Smooth muscle cell (in vitro differentiated cells): ENCODE results near the gene RFESD. TPM values are rescaled to one million over a fixed set of nuclear protein-coding genes. Genes with fewer than 3 reads are reported as not detected.

ENCODE experiments used
- DNase-seq: peaks from one replicate; lab custom pipeline; 2025; ENCODE audit not compliant: unreplicated experiment; lab: John Stamatoyannopoulos, UW
- H2AFZ ChIP-seq: fragments of 200-600 bp; sonication (generic); 2 replicates; pipeline ENCODE4 v1.6.0; 2016; ENCODE audit warnings: antibody characterized with exemption, low read depth, mild to moderate bottlenecking
- H3F3A ChIP-seq: fragments of 200-600 bp; sonication (generic); 2 replicates; pipeline ENCODE4 v1.6.0; 2017; ENCODE audit warnings: antibody characterized with exemption, low read depth
- H3K27ac ChIP-seq: fragments of 200-600 bp; sonication (generic); 2 replicates; pipeline ENCODE4 v1.5.1; 2016; ENCODE audit warnings: low read depth, mild to moderate bottlenecking
- H3K27me3 ChIP-seq: fragments of 200-600 bp; sonication (generic); 2 replicates; pipeline ENCODE4 v1.6.1; 2016; ENCODE audit warnings: low read depth, mild to moderate bottlenecking
- H3K36me3 ChIP-seq: fragments of 200-600 bp; sonication (generic); 2 replicates; pipeline ENCODE4 v1.5.1; 2016; ENCODE audit warnings: low read depth
- H3K4me1 ChIP-seq: fragments of 200-600 bp; sonication (generic); 2 replicates; pipeline ENCODE4 v1.5.1; 2016; ENCODE audit warnings: low read depth
- H3K4me2 ChIP-seq: fragments of 200-600 bp; sonication (generic); 2 replicates; pipeline ENCODE4 v1.6.0; 2016; ENCODE audit warnings: mild to moderate bottlenecking
- H3K4me3 ChIP-seq: fragments of 200-600 bp; sonication (generic); 2 replicates; pipeline ENCODE4 v1.5.1; 2016; ENCODE audit warnings: mild to moderate bottlenecking
- H3K79me2 ChIP-seq: fragments of 200-600 bp; sonication (generic); 2 replicates; pipeline ENCODE4 v1.6.0; 2016; ENCODE audit warnings: low read depth, mild to moderate bottlenecking
- H3K9ac ChIP-seq: fragments of 200-600 bp; sonication (generic); 2 replicates; pipeline ENCODE4 v1.6.0; 2016; ENCODE audit warnings: low read depth
- H3K9me3 ChIP-seq: fragments of 200-600 bp; sonication (generic); replicated peaks from 2 replicates; pipeline ENCODE4 v1.5.1; 2016; ENCODE audit warnings: low read depth
- H4K20me1 ChIP-seq: fragments of 200-600 bp; sonication (generic); 2 replicates; pipeline ENCODE4 v1.6.0; 2016; ENCODE audit warnings: low read depth
- WGBS: methylation state at CpG from one replicate; pipeline ENCODE4 v1.1.7; 2016; ENCODE audit warnings: low lambda C conversion rate; 5-methylcytosine and 5-hydroxymethylcytosine counted together
- polyA plus RNA-seq: library from polyadenylated mRNA; unstranded; fragments of >200 nt; fragmentation: Nextera tagmentation; extraction: Ambion mirVana; gene quantifications from 2 replicates; pipeline ENCODE4 v1.2.1, GENCODE V29; 2016
- total RNA-seq: library from RNA; depleted of rRNA; stranded (reverse); fragments of >200 nt; gene quantifications from 2 replicates; pipeline ENCODE4 v1.2.3, GENCODE V29; 2014
- TF ChIP-seq, protein P1 (sequence below): fragments of 200-600 bp; sonication (generic); IDR thresholded peaks from 2 replicates; pipeline ENCODE4 v1.5.1; 2017; ENCODE audit warnings: borderline replicate concordance, mild to moderate bottlenecking, antibody characterized with exemption; ENCODE audit not compliant: insufficient read depth, poor library complexity, severe bottlenecking

The RFESD gene
- total and polyA plus RNA-seq, 2 experiments from 2014 or later, result 3.6 to 6.8 TPM

DNA sequence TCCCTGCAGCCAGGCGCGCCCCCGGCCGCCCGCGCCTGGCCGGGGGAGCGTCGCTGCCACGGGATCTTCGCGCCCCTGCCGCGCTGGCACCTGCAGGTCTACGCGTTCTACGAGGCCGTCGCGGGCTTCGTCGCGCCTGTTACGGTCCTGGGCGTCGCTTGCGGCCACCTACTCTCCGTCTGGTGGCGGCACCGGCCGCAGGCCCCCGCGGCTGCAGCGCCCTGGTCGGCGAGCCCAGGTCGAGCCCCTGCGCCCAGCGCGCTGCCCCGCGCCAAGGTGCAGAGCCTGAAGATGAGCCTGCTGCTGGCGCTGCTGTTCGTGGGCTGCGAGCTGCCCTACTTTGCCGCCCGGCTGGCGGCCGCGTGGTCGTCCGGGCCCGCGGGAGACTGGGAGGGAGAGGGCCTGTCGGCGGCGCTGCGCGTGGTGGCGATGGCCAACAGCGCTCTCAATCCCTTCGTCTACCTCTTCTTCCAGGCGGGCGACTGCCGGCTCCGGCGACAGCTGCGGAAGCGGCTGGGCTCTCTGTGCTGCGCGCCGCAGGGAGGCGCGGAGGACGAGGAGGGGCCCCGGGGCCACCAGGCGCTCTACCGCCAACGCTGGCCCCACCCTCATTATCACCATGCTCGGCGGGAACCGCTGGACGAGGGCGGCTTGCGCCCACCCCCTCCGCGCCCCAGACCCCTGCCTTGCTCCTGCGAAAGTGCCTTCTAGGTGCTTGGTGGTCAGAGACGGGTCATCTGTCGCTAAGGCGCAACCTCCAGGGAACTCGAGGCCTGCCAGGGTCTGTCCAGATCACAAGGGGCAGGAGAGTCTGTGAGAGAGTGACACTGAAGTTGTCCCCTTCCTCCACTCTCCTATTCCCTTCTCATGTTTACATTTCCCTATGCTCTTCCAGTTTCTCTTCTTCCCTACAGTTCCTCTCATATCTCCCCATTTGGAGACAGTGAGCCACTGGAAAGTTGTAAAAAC, 25.4 kb upstream of the RFESD start:
- Histone ChIP-seq H4K20me1 (no peaks in the 10 kb centered on the region), H2AFZ (peak overlapping the region; percentile 96), H3F3A (no peaks in the 10 kb centered on the region), H3K9ac (no peak overlapping the region), H3K79me2 (no peaks in the 10 kb centered on the region), H3K27me3 (peaks cover 36% of the 10 kb centered on the region), H3K4me2 (peak overlapping the region; percentile 96), H3K27ac (no peak overlapping the region), H3K36me3 (no peaks in the 10 kb centered on the region), H3K9me3 (no peaks in the 10 kb centered on the region), H3K4me1 (peaks cover 22% of the 10 kb centered on the region), H3K4me3 (peak overlapping the region; percentile 59)
- DNase-seq, result no peak
- WGBS, result 2% methylated on average over 87 of the region's 92 CpGs
- TF ChIP-seq, protein P1, sequence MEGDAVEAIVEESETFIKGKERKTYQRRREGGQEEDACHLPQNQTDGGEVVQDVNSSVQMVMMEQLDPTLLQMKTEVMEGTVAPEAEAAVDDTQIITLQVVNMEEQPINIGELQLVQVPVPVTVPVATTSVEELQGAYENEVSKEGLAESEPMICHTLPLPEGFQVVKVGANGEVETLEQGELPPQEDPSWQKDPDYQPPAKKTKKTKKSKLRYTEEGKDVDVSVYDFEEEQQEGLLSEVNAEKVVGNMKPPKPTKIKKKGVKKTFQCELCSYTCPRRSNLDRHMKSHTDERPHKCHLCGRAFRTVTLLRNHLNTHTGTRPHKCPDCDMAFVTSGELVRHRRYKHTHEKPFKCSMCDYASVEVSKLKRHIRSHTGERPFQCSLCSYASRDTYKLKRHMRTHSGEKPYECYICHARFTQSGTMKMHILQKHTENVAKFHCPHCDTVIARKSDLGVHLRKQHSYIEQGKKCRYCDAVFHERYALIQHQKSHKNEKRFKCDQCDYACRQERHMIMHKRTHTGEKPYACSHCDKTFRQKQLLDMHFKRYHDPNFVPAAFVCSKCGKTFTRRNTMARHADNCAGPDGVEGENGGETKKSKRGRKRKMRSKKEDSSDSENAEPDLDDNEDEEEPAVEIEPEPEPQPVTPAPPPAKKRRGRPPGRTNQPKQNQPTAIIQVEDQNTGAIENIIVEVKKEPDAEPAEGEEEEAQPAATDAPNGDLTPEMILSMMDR, result no peak

DNA sequence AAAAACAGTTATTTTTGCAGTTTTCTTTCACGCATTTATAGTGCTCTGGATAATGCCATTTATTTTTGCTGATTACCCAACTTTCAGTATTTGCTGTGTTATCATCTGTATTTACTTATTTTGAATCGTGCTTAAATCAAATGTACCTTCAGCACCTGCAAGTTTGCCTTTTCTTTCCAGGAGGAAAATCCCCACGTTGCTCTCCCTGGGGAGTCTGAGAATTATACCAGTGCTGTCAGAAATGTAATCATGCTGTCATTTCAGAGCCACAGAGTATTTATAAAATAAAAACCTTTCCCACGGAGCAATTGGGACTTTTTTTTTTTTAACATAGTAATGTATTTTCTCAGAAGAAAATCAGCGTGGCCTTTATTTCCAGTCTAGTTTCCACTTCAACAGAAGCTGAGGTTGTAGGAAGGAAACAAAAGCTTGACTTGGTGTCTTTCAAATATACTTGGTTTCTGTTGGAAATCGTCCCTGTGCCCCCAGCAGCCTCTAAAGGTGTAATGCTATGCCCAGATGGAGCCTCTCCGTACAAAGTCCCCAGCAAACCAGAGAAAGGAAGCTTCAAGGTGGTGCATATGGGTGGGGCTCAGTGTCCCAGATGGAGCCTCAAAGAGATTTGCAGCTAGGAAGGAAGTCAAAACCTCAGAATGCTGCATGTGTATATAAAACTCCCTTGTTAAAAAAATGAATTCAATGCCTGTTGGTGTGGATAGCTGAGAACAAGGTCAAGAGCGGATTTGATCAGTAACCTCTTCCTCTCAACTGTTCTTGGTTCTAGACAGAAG, 24.5 kb upstream of the RFESD start:
- WGBS, result 84% methylated on average over 8 of the region's 8 CpGs
- H3K9ac ChIP-seq, result no peak overlapping the region
- H3K4me2 ChIP-seq, result peak overlapping the region; percentile 96
- H3K9me3 ChIP-seq, result no peaks in the 10 kb centered on the region
- H3K4me1 ChIP-seq, result peaks cover 19% of the 10 kb centered on the region
- H3K36me3 ChIP-seq, result no peaks in the 10 kb centered on the region
- DNase-seq, result no peak
- H3K79me2 ChIP-seq, result no peaks in the 10 kb centered on the region
- H3K27ac ChIP-seq, result no peak overlapping the region
- H4K20me1 ChIP-seq, result no peaks in the 10 kb centered on the region
- peak overlapping the region; percentile 96 for H2AFZ ChIP-seq
- TF ChIP-seq, protein P1, result no peak
- no peaks in the 10 kb centered on the region for H3F3A ChIP-seq
- H3K4me3 ChIP-seq, result no peak overlapping the region
- peaks cover 36% of the 10 kb centered on the region for H3K27me3 ChIP-seq

DNA sequence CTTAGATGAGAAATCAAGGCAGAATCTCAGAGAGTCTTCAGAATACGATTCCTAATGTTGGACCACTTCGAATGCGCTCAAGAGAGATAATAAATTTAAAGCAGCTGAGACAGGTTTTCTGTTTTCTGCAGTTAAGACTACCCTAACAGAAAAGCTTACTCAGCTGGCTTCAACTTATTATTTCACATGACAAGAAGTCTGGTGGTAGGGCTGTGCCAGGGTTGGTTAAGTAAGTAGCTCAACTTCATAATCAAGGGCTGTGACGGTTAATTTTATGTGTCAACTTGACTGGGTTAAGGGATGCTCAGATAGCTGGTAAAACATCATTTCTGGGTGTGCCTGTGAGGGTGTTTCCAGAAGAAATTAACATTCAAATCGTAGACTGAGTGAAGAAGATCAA, 22.9 kb upstream of the RFESD start:
- H3K9ac ChIP-seq, result no peak overlapping the region
- no peak overlapping the region for H3K27ac ChIP-seq
- no peaks in the 10 kb centered on the region for H4K20me1 ChIP-seq
- no peak for DNase-seq
- TF ChIP-seq, protein P1, result no peak
- H3K36me3 ChIP-seq, result no peaks in the 10 kb centered on the region
- H3K79me2 ChIP-seq, result no peaks in the 10 kb centered on the region
- H3F3A ChIP-seq, result no peaks in the 10 kb centered on the region
- H3K9me3 ChIP-seq, result no peaks in the 10 kb centered on the region
- no peak overlapping the region for H2AFZ ChIP-seq
- WGBS, result 87% methylated on average over 5 of the region's 5 CpGs
- H3K4me1 ChIP-seq, result peaks cover 19% of the 10 kb centered on the region
- no peak overlapping the region for H3K4me3 ChIP-seq
- H3K27me3 ChIP-seq, result peaks cover 36% of the 10 kb centered on the region
- no peak overlapping the region for H3K4me2 ChIP-seq
